Measurements from ENCODE around the gene DUS2. TPM values are rescaled to one million over a fixed set of nuclear protein-coding genes. Genes with fewer than 3 reads are reported as not detected.

DUS2 gene
- total RNA-seq, 2 experiments from 2014 or later: 19.9 to 32.4 TPM

GRCh38 chr16:68082629-68083238, 59.6 kb downstream of the DUS2 start:
- intact Hi-C loops (cut with micrococcal nuclease; ENCODE audit: unreplicated experiment): loop anchor here (10.0 kb wide), 1 partner anchor 518 kb away; the partner anchor contains the start of gene CTCF
- no TSS peak for BruUV-seq (replicated peaks)
- no peak overlapping the region for H3K27ac ChIP-seq (ENCODE audit: low read depth, low read length, poor library complexity, severe bottlenecking)

GRCh38 chr16:68083239-68083781, 60.2 kb downstream of the DUS2 start:
- Histone ChIP-seq H2AFZ (ENCODE audit: low read length) (no peak overlapping the region), H3K9me2 (ENCODE audit: insufficient read depth, low read length) (no peaks in the 10 kb centered on the region), H3K79me2 (ENCODE audit: insufficient read depth, low read depth, low read length) (peaks cover 28% of the 10 kb centered on the region), H3K4me2 (ENCODE audit: low read length) (peak overlapping the region; percentile 85; the same call in 1 of the 2 replicates), H3K36me3 (ENCODE audit: insufficient read depth, low read length) (peaks cover 15% of the 10 kb centered on the region; the same call in 1 of the 2 replicates), H4K20me1 (ENCODE audit: insufficient read depth, low read length) (peaks cover 15% of the 10 kb centered on the region), H3K4me1 (ENCODE audit: insufficient read depth, low read length, poor library complexity, severe bottlenecking) (peaks cover 62% of the 10 kb centered on the region), H3K9me3 (ENCODE audit: low read length) (no peaks in the 10 kb centered on the region), H3K27ac (ENCODE audit: low read depth, low read length, poor library complexity, severe bottlenecking) (peak overlapping the region; percentile 79), H3K4me3 (ENCODE audit: low read depth, low read length, poor library complexity, severe bottlenecking) (no peak overlapping the region)
- DNase-seq (ENCODE audit: low spot score): no peak
- ChIA-PET CTCF (ENCODE audit: unreplicated experiment) (interaction anchor here (1.8 to 5.4 kb wide), 3 partner anchors 8 to 18 kb away, joined by 6 to 34 read pairs (median 21); no protein-coding TSS in a partner anchor), POLR2A (interaction anchor here (0.5 to 4.0 kb wide), 3 partner anchors 8 to 168 kb away, joined by 4 to 53 read pairs (median 8); no protein-coding TSS in a partner anchor)
- TF ChIP-seq EZH2phosphoT487 (IDR thresholded peaks at IDR 0.05; ENCODE audit: borderline replicate concordance, low read depth, low read length) (no peak), CTCF (conservative IDR thresholded peaks at IDR 0.05; ENCODE audit: low read length) (no peak)
- intact Hi-C loops (cut with micrococcal nuclease; ENCODE audit: unreplicated experiment): loop anchor here (10.0 kb wide), 1 partner anchor 519 kb away; the partner anchor contains the start of gene CTCF
- BruUV-seq (replicated peaks): no TSS peak

More at GRCh38 chr16:68082629-68083238, 59.6 kb downstream of the DUS2 start:
- Histone ChIP-seq H3K4me2 (ENCODE audit: low read length) (no peak overlapping the region), H2AFZ (ENCODE audit: low read length) (no peak overlapping the region), H3K4me1 (ENCODE audit: insufficient read depth, low read length, poor library complexity, severe bottlenecking) (peaks cover 64% of the 10 kb centered on the region), H3K4me3 (ENCODE audit: low read depth, low read length, poor library complexity, severe bottlenecking) (no peak overlapping the region), H3K9me2 (ENCODE audit: insufficient read depth, low read length) (no peaks in the 10 kb centered on the region), H3K79me2 (ENCODE audit: insufficient read depth, low read depth, low read length) (peaks cover 22% of the 10 kb centered on the region), H3K36me3 (ENCODE audit: insufficient read depth, low read length) (peaks cover 21% of the 10 kb centered on the region; the same call in 1 of the 2 replicates), H3K9me3 (ENCODE audit: low read length) (no peaks in the 10 kb centered on the region), H4K20me1 (ENCODE audit: insufficient read depth, low read length) (peaks cover 12% of the 10 kb centered on the region)
- CTCF ChIA-PET (ENCODE audit: unreplicated experiment): interaction anchor here (5.4 kb wide), 1 partner anchor 12 kb away, joined by 34 read pairs; no protein-coding TSS in a partner anchor
- no peak for TF ChIP-seq EZH2phosphoT487 (IDR thresholded peaks at IDR 0.05; ENCODE audit: borderline replicate concordance, low read depth, low read length)
- TF ChIP-seq CTCF (conservative IDR thresholded peaks at IDR 0.05; ENCODE audit: low read length): no peak
- DNase-seq (ENCODE audit: low spot score): no peak
- POLR2A ChIA-PET: interaction anchor here (4.0 kb wide), 1 partner anchor 8 kb away, joined by 53 read pairs; no protein-coding TSS in a partner anchor

Measured in OCI-LY7 (cell line).